Measurements from ENCODE around the gene C2orf81.

- TF ChIP-seq, protein P1, sequence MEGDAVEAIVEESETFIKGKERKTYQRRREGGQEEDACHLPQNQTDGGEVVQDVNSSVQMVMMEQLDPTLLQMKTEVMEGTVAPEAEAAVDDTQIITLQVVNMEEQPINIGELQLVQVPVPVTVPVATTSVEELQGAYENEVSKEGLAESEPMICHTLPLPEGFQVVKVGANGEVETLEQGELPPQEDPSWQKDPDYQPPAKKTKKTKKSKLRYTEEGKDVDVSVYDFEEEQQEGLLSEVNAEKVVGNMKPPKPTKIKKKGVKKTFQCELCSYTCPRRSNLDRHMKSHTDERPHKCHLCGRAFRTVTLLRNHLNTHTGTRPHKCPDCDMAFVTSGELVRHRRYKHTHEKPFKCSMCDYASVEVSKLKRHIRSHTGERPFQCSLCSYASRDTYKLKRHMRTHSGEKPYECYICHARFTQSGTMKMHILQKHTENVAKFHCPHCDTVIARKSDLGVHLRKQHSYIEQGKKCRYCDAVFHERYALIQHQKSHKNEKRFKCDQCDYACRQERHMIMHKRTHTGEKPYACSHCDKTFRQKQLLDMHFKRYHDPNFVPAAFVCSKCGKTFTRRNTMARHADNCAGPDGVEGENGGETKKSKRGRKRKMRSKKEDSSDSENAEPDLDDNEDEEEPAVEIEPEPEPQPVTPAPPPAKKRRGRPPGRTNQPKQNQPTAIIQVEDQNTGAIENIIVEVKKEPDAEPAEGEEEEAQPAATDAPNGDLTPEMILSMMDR (IDR thresholded peaks at IDR 0.05; ENCODE audit: insufficient read depth, low read length), result no peak
- TF ChIP-seq POLR2AphosphoS5 (IDR thresholded peaks at IDR 0.05; ENCODE audit: low read depth), result peak; percentile 71
- TF ChIP-seq REST (IDR thresholded peaks at IDR 0.05; ENCODE audit: insufficient replicate concordance, low read depth), result peak; percentile 69
Measured at GRCh38 chr2:74454654-74455511, 33.5 kb upstream of the C2orf81 start, which contains the start of gene INO80B.

Measured in HL-60 (cell line).